CD4-positive, alpha-beta T cell treated with Interleukin-12 subunit alpha and Interleukin-12 subunit beta, for 1 hour (primary cell): ENCODE results near the gene COL4A2.

Experiments
- DNase-seq: peaks from one replicate; pipeline ENCODE4 v3.0.0-alpha.2; 2020

COL4A2 gene

DNA sequence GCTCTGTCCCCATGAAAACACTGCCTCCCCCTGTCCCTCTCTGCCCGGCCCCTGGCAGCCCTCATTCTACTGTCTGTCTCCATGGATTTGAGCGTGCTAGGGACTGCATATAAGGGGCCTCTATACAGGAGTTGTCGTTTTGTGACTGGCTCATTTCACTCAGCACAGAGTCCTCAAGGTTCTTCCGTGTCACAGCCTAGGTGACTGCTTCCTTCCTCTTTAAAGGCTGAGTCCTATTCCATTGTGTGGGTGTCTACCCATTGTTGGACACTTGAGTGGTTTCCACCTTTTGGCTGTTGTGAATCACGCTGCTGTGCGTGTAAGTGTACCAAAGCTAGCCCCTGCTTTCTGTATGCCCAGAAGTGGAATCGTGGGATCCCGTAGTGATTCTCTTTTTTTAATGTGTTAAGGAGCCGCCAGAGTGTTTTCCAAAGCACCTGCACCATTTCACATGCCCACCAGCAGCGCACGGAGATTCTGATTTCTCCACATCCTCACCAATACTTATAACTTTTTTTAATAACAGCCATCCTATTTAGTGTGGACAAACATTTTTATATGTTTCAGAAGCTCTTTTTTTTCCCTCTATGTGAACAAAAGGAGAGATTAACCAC is 116.7 kb downstream of the COL4A2 start:
- DNase-seq: no peak

- no peak for DNase-seq
Measured at GRCh38 chr13:110424569-110425443, 117.7 kb downstream of the COL4A2 start.

DNA sequence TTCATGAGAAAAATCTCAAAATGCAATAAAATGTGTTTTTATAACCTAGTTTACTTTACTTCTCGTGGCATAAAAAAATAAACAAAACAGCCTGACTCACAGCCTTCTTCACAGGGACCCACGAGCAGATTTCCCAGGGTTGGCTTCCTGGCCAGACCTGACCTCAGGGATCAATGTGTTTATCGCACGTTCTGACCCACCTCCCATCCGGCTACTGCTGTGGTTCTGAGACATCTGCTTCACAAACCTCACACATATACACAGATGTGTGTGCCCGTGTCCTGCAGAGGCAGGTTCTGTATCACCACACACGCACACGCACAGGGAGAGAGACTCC is 118.3 kb downstream of the COL4A2 start:
- no peak for DNase-seq

- DNase-seq: no peak
Measured at GRCh38 chr13:110426735-110427134, 119.7 kb downstream of the COL4A2 start.

DNA sequence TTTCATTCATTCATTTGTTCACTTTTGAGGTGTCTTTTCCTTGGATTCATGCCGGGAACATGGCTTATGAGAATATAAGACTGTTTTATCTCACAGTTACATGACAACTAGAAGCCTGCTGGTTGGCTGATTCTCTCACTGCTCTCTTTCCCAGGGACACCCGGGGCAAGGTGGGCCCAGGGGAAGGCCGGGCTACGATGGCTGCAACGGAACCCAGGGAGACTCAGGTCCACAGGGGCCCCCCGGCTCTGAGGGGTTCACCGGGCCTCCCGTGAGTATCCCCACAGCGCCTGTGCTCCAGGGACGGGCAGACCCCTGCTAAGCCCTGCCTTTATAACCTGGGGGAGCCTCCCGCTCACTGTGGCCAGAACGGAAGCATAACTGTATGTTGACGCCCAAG is 121.2 kb downstream of the COL4A2 start:
- DNase-seq: no peak

DNA sequence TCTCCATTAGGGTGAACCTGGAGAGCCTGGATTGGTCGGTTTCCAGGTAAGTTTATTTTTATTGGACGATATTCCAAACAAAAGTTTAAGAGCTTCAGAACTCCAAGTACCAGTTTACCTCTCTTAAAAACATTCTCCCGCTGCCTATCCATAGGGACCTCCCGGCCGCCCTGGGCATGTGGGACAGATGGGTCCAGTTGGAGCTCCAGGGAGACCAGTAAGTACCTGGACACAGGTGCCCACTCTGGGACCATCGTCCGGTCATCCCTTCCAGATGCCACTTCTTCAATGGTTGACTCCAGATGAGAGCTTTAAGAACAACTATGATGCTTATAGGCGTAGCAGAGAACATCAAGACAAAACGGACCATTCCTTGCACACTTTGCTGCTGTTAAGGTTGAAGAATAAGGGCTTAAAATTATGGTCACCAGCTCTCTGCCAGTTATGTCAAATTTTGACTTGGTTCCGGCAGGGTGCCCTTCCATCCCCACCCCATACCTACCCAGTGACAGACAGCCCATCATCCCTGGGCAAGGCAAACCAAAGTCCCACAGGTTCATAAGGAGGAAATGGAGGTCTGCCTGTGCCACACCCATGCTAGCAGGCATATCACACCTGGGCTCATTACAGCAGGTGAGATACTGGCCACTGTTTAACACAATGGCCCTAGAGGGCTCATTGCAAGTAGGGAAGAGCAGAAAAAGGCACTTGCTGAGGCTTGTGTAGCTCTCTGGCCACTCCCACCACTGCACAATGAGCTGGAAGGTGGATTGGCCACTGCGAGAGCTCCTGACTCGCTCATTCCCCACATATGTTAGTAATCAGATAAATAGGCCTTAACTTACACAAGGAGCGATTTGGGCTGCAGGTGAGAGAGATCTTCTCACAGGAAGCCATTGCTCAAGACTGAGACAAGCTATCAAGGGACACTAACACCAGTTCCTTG is 123.6 kb downstream of the COL4A2 start:
- no peak for DNase-seq

- no peak for DNase-seq
Measured at GRCh38 chr13:110431425-110432294, 124.6 kb downstream of the COL4A2 start.

DNA sequence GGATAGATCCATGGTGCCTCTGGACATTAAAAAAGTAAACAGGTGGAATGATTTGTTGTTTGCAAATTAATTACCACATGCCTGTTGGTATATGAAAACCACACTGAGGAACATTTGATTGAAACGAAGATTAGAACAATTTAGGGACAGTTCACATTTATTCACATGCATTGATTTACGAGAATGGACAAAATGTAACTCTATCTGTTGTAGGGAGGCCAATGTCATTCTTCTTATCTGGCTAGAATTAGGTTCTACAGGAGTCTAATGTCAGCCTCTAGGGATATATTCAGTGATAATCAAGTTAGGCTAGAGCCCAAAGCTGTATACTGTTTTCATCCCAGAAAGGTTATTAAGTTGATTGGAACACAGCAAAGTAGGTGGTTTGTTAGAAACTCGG is 125.4 kb downstream of the COL4A2 start:
- no peak for DNase-seq

- no peak for DNase-seq
Measured at GRCh38 chr13:110433014-110433413, 125.9 kb downstream of the COL4A2 start.

- no peak for DNase-seq
Measured at GRCh38 chr13:110434629-110435028, 127.5 kb downstream of the COL4A2 start.

GRCh38 chr13:110435331-110435730 is 128.2 kb downstream of the COL4A2 start:
- no peak for DNase-seq

GRCh38 chr13:110436276-110436675 is 129.2 kb downstream of the COL4A2 start:
- no peak for DNase-seq

GRCh38 chr13:110436786-110437370 is 129.8 kb downstream of the COL4A2 start:
- no peak for DNase-seq

DNA sequence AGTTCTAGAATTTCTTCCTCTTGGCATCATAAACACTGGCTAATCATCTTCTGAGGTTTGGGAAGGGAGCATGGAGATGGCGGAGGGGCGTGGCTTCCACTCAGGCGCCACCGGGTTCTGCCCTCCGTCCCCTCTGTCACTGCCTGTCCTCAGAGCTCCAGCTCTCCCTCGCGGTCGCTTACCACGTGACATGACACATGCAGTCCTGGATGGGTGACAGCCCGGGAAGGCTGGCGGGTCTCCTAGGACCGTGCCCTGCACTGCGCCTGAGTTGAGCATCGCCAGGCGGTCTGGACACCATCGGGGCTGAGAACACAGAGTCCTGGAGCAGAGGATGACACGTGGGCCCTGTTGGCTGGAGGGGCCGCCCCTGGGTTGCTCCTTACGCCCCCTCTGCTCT is 131.1 kb downstream of the COL4A2 start:
- no peak for DNase-seq

DNA sequence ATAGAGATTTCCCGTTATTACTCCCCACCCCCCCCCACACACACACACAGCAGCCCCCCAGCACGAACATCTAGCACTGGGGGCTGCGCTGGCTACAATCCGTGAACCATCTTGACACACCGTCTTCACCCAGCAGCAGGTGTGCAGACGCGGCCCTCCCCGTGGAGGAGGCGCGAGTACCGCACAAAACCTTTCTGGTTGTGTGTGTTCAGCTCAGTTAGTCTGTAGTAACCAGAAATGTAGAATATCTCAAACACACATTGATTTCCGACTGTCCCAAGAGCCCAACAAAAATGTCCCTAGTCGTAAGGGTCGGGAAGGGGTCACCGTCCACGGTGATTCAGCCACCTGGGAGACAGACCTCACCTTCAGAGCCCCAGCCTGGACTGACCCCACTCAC is 131.7 kb downstream of the COL4A2 start:
- no peak for DNase-seq

- DNase-seq: no peak
Measured at GRCh38 chr13:110440946-110441731, 134.1 kb downstream of the COL4A2 start.

GRCh38 chr13:110442930-110443621 is 136.0 kb downstream of the COL4A2 start:
- DNase-seq: no peak

DNA sequence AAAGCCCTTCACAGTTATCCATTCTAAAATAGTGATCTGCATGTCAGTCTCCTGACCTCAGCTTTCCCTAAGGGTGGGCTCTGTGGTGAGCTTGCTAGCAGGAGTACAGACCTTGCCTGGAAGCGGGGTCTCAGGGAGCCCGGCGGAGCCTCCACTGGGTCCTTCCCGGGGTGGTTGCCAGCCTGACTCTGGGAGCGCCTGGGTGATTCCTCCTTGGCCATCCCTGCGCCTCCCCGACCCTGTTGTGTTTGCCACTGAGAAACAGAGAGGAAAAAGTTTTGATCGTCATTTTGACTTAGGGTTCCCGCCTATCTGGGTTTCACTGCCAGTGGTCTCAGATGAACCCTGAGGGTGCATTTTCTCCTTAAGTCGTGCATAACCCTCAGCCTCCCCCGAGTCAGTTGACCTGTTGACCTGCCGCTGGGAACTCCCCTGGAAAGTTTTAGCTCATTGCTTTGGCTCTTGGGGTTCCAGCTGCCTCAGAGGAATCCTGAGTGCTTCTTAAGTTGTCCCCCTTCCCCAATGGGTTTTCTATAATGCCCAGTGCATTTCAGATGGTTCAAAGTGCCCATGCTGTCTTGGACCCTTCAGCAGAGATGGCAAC is 136.6 kb downstream of the COL4A2 start:
- no peak for DNase-seq

DNA sequence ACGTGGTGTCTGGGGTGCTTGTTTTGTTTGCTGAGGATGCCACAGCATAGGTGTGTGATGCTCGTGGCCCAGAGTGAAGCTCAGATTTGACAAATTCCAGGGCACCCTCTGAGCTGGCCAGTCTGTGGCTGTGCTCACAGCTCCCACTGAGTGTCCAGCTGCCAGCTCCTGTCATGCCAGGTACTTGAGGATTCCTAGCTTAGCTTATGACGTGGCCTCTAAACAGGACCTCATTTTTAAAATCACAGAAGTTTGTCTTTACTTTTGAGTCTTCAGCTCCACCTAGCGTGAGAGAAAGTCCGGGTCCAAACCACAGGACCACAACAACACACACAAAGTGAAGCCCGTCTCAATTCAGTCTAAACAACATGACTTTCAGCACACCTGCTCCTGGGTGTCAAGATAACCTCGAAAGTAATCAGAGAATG is 137.2 kb downstream of the COL4A2 start:
- DNase-seq: no peak

DNA sequence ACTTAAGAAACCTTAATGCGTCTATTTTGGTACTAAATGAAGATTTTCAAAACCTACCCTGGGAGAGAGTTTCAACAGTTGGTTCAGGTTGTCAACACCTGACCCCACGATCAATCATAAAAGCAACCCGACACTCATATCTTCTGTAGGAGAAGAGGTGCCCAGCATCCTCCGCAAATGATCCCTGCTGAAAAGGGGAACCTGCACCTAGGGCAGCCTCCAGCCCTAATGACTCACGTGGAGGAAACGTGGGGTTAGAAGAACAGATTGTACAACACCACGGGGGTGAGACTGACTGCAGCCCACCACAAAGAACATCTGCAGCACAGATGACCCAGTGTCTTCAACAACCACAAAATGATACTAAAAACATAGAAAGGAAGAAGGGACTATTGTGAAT is 138.1 kb downstream of the COL4A2 start:
- DNase-seq: no peak
